ENCODE measurements around the gene STT3B. TPM values are rescaled to one million over a fixed set of nuclear protein-coding genes. Genes with fewer than 3 reads are reported as not detected.
"Not testable (repeated sequence)": the region's sequence is repeated elsewhere in the genome, so short reads cannot be mapped to it uniquely, and the experiment has no call there.

The STT3B gene
- total and polyA plus RNA-seq, 10 donors = 28.4 to 128 (median 86.6) TPM

DNA sequence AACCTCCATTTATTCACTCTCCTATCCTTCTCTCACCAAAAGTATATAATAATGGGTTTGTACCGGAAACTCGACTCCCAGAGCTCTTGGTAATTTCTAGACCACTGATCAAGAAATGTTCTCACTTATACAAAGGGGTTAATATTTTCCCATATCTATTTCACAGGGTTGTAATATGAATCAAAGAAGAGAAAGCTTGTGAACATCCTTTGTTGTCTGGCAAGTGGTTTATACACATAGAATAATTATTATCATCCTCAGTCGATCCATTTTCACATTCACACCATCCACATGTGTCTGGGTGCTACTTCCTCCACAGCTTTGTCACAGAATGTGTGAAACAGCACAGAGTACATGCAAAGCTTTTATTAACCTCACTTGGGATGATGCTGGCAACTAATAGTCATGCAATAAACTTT lies 29.9 kb upstream of the STT3B start:
- DNase-seq = no peak
- Histone ChIP-seq H3K9me3 (no peaks in the 10 kb centered on the region), H3K4me3 (no peak overlapping the region), H3K36me3 (no peaks in the 10 kb centered on the region), H3K27ac (no peak overlapping the region), H3K27me3 (replicated peaks in 1 of 7) (no peaks in the 10 kb centered on the region), H3K4me1 (peaks cover 0 to 7% (median 0%) of the 10 kb centered on the region in 6 donors)
- 78 to 91% (median 83%) methylated on average over 3 of the region's 3 CpGs for WGBS, 5 donors
- TF ChIP-seq, protein P1, sequence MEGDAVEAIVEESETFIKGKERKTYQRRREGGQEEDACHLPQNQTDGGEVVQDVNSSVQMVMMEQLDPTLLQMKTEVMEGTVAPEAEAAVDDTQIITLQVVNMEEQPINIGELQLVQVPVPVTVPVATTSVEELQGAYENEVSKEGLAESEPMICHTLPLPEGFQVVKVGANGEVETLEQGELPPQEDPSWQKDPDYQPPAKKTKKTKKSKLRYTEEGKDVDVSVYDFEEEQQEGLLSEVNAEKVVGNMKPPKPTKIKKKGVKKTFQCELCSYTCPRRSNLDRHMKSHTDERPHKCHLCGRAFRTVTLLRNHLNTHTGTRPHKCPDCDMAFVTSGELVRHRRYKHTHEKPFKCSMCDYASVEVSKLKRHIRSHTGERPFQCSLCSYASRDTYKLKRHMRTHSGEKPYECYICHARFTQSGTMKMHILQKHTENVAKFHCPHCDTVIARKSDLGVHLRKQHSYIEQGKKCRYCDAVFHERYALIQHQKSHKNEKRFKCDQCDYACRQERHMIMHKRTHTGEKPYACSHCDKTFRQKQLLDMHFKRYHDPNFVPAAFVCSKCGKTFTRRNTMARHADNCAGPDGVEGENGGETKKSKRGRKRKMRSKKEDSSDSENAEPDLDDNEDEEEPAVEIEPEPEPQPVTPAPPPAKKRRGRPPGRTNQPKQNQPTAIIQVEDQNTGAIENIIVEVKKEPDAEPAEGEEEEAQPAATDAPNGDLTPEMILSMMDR (IDR thresholded peaks at IDR 0.05 in 8 of 11, conservative IDR thresholded peaks at IDR 0.05 in 3 of 11) = no peak
- TF ChIP-seq POLR2AphosphoS5 (IDR thresholded peaks at IDR 0.05) (no peak), POLR2A (IDR thresholded peaks at IDR 0.05) (no peak)
- intact Hi-C loops (cut with DNase I; ENCODE audit: low total_unique reads) = no loop called here

- TF ChIP-seq, protein P1 (IDR thresholded peaks at IDR 0.05 in 8 of 11, conservative IDR thresholded peaks at IDR 0.05 in 3 of 11) = no peak
- TF ChIP-seq POLR2AphosphoS5 (IDR thresholded peaks at IDR 0.05) = no peak
- no peak for TF ChIP-seq POLR2A (IDR thresholded peaks at IDR 0.05)
Observed at GRCh38 chr3:31503456-31503855, 29.3 kb upstream of the STT3B start.

GRCh38 chr3:31504230-31504629 lies 28.5 kb upstream of the STT3B start:
- Histone ChIP-seq H3K9me3 (no peaks in the 10 kb centered on the region), H3K27ac (no peak overlapping the region), H3K27me3 (replicated peaks in 1 of 7) (no peaks in the 10 kb centered on the region), H3K4me3 (no peak overlapping the region), H3K4me1 (peaks cover 0 to 13% (median 0%) of the 10 kb centered on the region in 6 donors), H3K36me3 (no peaks in the 10 kb centered on the region)
- intact Hi-C loops (cut with DNase I; ENCODE audit: low total_unique reads) = no loop called here
- TF ChIP-seq, protein P1 (IDR thresholded peaks at IDR 0.05 in 8 of 11, conservative IDR thresholded peaks at IDR 0.05 in 3 of 11) = no peak
- no peak for TF ChIP-seq POLR2A (IDR thresholded peaks at IDR 0.05)
- no peak for TF ChIP-seq POLR2AphosphoS5 (IDR thresholded peaks at IDR 0.05)
- DNase-seq = no peak
- 95 to 99% (median 97%) methylated on average over 3 of the region's 3 CpGs for WGBS, 5 donors

More at GRCh38 chr3:31503456-31503855, 29.3 kb upstream of the STT3B start:
- Histone ChIP-seq H3K9me3 (no peaks in the 10 kb centered on the region), H3K36me3 (no peaks in the 10 kb centered on the region), H3K27ac (no peak overlapping the region), H3K27me3 (replicated peaks in 1 of 7) (no peaks in the 10 kb centered on the region), H3K4me1 (peaks cover 0 to 7% (median 0%) of the 10 kb centered on the region in 6 donors), H3K4me3 (no peak overlapping the region)
- DNase-seq = no peak
- 68 to 93% (median 86%) methylated on average over 4 of the region's 4 CpGs for WGBS, 5 donors
- intact Hi-C loops (cut with DNase I; ENCODE audit: low total_unique reads) = no loop called here

GRCh38 chr3:31505371-31506048 lies 27.2 kb upstream of the STT3B start:
- no peak for TF ChIP-seq POLR2A (IDR thresholded peaks at IDR 0.05)
- TF ChIP-seq POLR2AphosphoS5 (IDR thresholded peaks at IDR 0.05) = no peak
- TF ChIP-seq, protein P1 (IDR thresholded peaks at IDR 0.05 in 8 of 11, conservative IDR thresholded peaks at IDR 0.05 in 3 of 11) = no peak
- no peak for DNase-seq
- Histone ChIP-seq H3K27me3 (replicated peaks in 1 of 7) (no peaks in the 10 kb centered on the region), H3K9me3 (no peaks in the 10 kb centered on the region), H3K27ac (no peak overlapping the region), H3K4me3 (no peak overlapping the region), H3K4me1 (peaks cover 0 to 13% (median 0%) of the 10 kb centered on the region in 6 donors), H3K36me3 (no peaks in the 10 kb centered on the region)
- intact Hi-C loops (cut with DNase I; ENCODE audit: low total_unique reads) = no loop called here
- WGBS, 5 donors = 18 to 42% (median 33%) methylated on average over 5 of the region's 5 CpGs

- H3K9me3 ChIP-seq; H3K27me3 ChIP-seq (replicated peaks in 1 of 7); H3K27ac ChIP-seq; H3K36me3 ChIP-seq; intact Hi-C loops (cut with DNase I; ENCODE audit: low total_unique reads); H3K4me3 ChIP-seq; DNase-seq: not testable (repeated sequence)
- peaks cover 0 to 13% (median 0%) of the 10 kb centered on the region in 6 donors for H3K4me1 ChIP-seq
- 82 to 94% (median 94%) methylated on average over 7 of the region's 7 CpGs for WGBS, 5 donors
Observed at GRCh38 chr3:31506515-31506914, 26.2 kb upstream of the STT3B start.

Measured in spleen (tissue), 11 donors.